NCI-H1092 treated with DMSO at 0.1 percent for 48 hours (cell line): ENCODE measurements around the gene TAF6L.
A peak's percentile ranks its signal among the peaks of the same experiment; 100 is the strongest.
"Not testable (repeated sequence)": the region's sequence is repeated elsewhere in the genome, so short reads cannot be mapped to it uniquely, and the experiment has no call there.

Source experiments
- DNase-seq: peaks from one replicate; lab custom pipeline; 2025; lab: John Stamatoyannopoulos, UW

The TAF6L gene, protein sequence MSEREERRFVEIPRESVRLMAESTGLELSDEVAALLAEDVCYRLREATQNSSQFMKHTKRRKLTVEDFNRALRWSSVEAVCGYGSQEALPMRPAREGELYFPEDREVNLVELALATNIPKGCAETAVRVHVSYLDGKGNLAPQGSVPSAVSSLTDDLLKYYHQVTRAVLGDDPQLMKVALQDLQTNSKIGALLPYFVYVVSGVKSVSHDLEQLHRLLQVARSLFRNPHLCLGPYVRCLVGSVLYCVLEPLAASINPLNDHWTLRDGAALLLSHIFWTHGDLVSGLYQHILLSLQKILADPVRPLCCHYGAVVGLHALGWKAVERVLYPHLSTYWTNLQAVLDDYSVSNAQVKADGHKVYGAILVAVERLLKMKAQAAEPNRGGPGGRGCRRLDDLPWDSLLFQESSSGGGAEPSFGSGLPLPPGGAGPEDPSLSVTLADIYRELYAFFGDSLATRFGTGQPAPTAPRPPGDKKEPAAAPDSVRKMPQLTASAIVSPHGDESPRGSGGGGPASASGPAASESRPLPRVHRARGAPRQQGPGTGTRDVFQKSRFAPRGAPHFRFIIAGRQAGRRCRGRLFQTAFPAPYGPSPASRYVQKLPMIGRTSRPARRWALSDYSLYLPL

DNA sequence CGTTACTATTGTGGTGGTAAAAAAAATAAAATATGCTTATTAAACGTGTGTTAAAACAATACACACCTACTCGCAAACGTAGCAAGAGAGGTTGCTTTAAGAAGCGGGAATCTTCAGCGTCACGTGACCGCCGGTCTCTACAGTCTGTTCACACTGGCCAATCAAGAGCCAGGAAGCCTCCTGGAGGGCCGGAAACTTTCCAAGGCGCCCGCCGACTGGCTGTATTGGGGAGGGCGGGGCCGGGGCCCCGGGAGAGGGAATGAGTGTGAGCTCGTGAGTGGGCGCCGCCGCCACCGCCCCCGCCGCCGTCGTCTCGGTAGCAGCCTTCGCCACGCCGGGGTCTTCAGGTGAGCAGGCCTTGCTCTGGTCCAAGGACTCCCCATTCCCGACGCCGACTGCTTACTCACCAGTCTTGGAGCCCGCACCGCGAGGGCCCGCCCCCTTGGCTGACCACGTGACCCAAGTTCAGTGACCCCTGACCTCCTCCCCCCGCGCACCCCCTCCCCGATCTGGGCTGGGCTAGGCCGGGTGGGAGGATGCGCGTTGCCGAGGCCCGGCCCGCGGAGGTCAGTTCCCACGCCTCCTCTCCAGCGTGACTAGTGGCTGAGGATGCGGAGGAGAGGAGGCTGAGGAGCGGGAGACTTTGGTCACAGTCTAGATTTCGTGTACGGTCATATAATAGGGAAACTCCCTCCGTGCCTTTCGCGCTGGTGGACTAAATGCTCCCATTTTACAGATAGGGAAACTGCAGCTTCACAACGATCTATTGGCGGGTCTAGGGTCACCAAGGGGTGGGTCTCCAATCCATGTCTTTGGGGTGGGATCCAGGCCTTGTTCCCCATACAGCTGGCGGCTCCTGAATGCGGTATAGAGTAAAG lies at the start of gene TAF6L:
TAF6L (plus strand) TSS at position 253 of the 878 bp plus-strand sequence. CDS start 4,388 bp downstream, outside the sequence.
- DNase-seq = peak; percentile 98

DNA sequence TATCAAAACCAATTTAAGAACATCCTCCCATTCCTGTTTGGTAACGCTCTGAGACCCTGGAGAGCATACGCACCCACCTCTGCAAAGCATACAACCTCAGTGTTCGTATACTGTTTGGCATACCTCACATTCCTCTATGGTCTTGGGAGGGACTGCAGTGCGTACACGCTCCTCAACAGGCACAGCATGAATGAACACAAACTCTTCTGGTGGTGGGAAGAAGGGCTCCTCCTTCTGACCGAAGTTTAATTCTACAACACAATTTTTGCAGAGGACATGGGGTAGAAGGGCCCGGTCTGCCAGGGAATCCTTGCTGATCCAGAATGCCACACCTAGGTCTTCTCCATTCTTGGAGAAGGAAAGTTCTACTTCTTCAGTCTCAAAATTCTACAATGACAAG lies 49.2 kb upstream of the TAF6L start:
- no peak for DNase-seq

DNA sequence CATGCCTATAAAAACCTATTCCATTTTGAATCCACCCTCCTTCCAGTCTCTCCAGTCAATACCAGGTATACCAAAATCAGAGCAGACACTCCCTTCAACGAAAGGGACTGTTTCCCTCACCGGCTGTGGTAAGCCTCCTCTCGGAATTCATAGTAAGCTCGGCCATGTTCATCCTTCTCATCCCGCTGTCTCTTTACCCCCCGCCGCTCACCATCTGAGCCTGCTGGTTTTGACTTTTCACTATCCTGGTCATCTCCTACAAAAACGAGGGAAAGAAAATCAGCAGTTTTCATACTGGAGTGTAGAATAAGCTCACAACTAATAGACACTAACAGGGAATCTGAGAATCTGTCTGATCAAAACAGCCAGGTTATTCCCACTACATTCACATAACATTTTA lies 47.0 kb upstream of the TAF6L start:
- no peak for DNase-seq

DNA sequence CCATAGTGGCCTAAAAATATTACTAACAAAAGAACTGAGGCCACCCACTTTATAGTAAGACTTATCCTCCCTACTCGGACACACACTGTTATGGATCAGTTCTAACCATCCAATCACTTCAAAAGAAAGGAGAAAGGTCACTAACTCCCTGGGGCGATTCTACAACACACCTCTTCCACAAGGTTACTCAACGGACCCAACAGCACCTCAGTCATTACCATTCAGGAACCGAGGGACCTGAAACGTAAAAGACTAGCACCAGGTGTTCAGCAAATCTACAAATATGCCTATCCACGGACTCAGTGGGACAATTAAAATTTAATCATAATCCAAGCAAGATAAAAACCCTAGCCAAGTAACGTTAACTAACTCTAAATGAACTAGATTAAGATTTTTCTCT lies 45.5 kb upstream of the TAF6L start:
- DNase-seq = peak; percentile 23

DNA sequence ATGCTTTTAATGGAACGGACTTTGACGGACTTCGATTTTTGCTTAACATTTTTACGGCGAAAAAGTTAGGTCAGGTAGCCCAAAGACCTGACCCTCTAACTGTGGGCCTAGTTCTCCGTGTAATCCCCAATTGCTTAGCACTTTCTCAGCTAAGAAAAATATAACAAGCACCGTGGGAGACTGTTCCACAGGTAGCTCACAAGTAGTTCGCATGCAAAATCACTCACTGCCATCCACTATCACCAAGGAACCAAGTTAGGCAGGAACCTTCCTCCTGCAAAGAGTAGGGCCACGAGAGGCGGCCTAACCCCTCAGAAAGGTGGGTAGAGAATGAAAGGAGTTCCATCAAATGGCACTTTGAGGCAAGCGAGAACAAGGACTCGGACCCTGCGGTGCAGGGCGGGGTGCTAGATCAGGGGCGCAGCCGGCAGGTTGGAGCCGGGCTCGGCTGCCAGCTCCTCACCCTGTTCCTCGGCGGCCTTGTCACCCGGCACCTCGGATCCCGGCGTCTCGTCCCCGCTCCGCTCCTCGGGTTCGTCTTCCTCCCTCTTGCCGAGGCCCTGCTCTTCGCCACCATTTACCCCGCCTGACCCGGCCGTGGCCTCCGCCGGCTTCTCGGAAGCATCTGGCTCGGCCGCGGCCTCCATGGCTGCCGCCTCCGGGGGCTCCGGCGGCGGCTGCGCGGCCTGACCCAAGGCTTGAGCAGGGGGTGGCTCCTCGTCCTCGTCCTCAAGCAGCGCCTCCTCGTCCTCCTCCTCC lies 44.9 kb upstream of the TAF6L start:
- DNase-seq = no peak

DNA sequence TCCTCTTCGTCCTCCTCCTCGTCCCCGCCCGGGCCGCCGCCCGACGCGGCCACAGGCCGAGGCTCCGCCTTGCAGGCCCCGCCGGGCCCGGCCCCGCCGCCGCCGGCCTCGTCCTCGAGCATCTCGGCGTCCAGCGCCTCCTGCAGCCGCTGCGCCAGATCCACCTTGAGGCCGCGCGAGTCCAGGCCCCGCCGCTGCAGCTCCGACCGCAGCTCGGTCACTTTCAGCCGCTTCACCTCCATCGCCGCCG lies 44.4 kb upstream of the TAF6L start:
- no peak for DNase-seq

DNA sequence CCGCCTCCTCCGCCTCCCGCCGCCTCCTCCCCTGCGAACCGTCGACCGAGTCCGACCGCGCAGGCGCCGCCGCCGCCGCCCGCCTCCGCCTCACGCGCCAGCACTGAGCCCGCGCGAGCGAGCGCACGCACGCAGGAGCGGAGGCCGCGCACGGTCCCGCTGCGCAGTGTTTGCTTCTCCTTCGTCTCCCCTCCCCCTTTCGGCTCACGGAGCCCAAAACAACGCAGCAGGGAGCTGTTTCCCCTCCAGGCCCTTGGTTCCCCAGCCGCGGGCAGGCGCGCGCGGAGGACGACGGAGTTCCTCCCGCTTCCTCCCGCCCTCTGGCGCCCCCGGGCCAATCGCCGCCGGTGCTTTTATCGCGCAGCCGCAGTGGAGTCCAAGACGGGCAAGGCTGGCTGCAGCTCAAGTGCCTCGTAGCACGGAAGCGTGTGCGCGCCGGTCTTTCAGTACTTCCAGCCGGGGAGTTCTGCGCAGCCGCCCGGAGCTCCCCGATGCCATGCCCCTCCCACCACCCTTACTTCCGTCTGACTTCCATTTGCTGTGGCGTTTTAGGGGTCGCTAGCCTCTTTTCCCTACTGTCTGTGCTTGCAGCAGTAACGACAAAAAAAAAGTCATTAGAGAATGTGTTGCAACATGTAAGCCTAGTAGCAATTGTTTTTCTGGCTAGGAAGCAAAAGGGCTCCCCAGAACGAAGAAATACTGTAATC lies 43.9 kb upstream of the TAF6L start, which contains the start of gene HNRNPUL2:
HNRNPUL2 (minus strand) TSS at position 293 of the 707 bp plus-strand sequence. CDS start 301 bp downstream, outside the sequence.
- DNase-seq = peak; percentile 100

DNA sequence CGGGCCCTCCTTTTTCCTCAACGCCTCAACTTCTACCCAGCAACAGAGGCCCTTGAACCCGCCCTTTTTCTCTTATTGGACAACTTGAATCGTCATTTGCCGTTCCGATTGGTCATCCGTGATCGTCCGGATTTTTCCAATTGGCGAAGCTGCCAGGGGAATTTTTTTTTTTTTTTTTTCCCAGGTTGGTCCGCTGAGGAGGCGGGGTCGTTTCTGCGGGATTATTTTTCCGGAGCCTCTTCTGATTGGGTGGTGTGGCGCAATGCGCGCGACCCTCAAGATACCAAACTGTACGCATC lies 43.4 kb upstream of the TAF6L start:
- peak; percentile 100 for DNase-seq

DNA sequence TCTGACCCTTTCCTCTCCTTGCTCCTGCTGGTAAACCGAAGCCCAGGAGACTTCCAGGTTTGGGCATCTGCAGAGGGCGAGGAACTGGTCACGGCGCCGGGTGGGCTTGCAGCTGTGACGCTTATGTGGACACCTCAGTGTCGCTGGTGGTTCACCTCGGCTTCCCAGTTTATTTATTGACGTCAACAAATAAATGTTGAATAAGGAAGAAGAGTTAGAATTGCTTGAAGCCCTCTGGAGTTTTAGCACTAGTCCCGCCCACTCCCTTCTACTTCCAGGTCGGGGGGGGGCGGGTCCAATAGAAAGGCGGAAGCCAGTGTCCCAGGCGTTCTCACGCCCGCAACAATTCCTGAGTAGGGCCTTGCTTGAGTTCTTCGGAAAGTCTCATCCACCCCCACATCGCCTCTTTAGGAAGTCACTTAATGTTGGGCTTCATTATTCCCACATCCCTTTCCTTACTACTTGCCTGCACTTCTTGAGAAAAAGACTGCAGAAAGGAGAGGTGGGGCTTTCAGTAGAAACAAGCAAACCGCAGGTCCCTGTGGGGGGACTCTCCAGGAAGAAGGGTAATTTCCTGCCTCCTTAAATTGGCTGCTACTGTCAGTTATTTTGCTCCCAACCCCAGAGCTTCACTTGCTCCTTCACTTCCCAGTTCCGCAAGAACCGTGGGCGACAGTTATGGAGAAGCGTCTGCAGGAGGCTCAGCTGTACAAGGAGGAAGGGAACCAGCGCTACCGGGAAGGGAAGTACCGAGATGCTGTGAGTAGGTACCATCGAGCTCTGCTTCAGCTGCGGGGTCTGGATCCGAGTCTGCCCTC lies 42.8 kb upstream of the TAF6L start, which contains the start of gene TTC9C:
TTC9C (plus strand) TSS at position 316 of the 818 bp plus-strand sequence; CDS start at position 679, 363 bp downstream.
- DNase-seq = peak; percentile 88

DNA sequence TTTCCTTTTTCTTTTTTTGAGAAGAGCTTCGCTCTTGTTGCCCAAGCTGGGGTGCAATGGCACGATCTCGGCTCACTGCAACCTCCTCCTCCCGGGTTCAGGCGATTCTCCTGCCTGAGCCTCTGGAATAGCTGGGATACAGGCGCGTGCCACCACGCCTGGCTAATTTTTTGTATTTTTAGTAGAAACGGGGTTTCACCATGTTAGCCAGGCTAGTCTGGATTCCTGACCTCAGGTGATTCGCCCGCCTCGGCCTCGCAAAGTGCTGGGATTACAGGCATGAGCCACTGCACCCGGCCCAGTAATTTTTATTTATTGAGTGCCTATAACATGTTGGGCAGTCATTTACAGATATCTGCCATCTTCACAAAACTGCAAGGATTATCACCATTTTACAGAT lies 41.1 kb upstream of the TAF6L start:
- DNase-seq = not testable (repeated sequence)

DNA sequence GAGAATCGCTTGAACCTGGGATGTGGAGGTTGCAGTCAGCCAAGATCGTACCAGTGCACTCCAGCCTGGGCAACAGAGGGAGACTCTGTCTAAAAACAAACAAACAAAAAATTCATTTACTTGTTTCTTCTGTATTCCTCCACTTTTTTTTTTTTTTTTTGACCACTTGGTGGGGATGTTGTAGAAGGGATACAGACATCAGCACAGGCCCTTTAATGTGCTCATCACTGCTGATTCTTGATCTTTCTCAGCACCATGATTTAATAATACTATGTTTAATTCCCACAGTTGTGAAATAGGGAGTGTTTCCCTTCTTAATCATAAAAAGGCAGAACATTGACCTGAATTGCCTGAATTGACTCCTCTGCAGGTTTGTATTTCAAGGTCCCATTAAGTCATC lies 38.4 kb upstream of the TAF6L start:
- DNase-seq = no peak

DNA sequence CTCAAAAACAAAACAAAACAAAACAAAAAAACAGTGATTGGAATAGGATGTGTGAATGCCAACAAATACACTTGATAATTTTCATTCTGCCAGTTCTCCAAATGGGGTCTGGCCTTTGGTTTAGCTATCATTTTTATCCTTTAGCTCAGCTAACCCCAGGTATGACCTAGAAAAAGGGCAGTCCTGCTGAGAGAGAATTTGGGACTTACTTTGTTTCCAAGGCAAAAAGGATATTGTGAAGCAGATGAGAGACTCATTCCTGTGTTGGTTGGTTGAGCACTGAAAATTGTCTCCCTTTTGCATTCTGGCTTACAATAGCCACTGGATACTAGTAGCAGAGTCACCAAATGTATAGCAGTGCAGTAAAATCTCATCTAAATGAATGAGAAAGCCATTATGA lies 34.0 kb upstream of the TAF6L start:
- DNase-seq = no peak

DNA sequence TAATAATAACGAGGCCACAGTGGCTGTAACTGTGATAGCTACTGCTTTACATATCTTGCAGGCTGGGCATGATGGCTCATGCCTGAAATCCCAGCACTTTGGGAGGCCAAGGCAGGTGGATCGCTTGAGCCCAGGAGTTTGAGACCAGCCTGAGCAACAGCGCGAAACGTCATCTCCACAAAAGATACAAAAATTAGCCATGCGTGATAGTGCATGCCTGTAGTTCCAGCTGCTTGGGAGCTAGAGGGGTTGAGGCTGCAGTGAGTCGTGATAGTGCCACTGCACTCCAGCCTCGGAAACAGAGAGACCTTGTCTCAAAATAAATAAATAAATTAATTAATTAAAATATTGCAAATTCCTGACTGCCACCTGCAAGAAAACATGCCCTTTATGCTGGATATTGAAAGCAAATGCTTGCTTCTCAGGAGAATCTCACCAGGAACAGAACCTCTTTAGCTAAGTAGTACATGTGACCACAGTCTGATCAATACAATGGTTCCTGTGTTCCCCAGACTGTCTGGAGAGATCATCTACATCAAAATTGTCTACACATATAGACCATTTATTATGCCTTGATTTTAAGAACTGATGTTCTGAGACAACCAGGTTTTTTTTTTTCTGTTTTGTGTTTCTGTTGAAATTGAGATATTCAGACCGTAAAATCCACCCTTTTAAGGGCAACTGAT lies 23.6 kb upstream of the TAF6L start:
- no peak for DNase-seq

DNA sequence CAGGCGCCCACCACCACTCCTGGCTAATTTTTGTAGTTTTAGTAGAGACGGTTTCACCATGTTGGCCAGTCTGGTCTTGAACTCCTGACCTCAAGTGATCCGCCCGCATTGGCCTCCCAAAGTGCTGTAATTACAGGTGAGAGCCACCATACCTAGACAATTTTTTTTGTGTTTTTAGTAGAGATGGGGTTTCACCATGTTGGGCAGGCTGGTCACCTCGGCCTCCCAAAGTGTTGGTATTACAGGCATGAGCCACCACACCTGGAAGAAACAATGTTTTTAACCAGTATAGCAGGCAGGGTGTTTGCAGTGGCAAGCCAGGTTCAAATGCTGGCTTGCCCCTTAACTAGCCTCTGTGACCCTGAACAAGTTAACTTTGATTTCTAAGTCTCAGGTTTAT lies 21.3 kb upstream of the TAF6L start:
- not testable (repeated sequence) for DNase-seq

DNA sequence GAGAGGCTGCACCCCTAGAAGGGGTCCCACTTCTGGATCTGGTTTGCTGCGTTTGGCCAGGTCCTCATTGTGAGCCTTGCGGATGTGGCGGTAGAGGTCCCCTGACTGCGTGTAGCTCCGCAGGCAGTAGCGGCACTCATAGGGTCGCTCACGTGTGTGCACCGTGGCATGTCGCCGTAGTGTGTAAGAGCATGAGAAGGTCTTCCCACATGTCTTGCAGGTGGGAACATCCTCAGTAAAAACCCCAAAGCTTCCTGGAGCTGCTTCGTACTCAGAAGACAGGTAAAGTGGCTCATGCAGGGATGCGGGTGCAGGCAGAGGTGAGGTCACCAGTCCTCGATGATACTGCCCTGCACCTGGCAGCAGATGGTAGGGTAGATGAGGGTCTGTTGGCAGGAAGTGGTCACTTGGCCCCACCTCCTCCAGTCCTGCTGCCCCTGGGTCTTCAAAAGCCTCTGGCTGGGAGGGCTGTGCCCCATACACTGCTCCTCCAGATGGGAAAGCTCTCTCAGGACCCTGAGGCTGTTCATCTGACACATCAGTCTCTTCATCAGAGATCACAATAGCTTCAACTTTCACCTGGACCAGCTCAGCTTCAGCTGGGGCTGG lies 18.9 kb upstream of the TAF6L start:
- DNase-seq = no peak

DNA sequence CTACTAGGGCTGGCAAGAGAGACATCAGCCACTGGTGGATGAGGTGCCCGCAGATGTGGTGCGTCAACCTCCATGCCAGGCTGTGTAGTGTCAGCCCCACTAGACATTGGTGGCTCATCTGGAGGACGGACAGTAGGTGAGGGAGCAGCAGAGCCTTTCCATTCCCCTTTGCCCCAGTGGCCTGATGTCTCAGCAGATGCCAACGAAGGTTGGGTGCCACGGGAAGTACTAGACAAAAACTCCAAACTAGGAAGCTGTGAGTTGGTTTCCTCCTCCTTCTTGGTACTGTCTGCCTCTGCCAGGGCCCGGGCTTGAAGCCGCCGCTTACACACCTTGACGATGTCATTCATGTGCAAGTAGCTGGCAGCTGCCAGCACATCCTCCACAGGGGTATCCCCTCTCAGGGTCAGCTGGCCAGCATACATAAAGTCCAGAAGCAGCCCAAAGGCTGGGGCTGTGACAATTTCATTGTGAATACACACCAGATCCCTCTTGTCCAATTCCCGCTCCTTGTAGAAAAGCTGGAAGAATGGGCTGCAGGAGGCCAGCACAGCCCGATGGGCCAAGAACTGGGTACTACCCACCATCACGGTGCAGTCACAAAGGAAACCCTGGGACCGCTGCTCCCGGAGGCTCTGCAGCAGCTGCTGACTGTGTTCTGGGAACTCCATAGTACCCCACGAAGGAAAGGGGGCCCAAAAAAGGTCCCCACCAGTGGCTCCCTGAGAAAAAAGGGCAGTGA lies 18.0 kb upstream of the TAF6L start:
- no peak for DNase-seq

DNA sequence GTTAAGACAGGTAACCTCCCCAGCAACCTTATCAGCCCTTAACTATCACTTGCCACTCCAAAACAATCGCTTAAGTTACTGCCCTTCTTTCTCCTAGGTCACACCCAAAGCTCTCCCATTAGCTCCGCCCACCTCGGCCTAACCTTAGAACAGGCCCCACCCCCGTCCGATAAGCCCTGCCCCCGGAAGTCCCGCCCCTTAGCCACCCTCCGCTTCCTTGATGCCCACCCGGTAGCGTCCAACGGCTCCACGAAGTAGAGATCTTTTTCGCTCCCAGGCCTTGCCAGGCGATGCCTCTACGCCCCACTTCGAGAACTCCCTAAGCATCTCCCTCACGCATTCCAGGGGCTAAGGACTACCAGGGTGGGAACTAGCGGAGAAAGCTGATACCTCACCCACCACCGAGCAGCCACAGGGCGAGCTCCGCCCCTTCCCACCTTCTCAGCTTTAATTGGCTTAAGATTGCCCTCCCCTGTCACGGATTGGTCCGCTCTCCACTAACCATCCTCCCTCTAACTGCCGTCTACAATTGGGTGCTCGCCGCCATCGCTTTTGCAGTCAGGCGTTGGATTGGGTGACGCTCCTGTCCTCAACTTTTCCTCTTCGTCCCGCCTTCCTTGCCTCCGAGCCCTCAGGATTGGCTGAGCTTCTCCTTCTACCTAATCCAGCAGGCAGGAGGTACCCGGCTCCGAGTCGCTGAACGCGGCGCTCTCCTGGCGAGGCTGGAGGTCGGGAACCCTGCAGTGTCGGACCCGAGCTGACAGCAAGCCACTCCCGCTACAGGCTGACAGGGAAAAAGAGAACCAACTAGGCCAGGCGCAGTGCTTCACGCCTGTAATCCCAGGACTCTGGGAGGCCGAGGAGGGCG lies 17.2 kb upstream of the TAF6L start, which contains the start of gene ZBTB3:
ZBTB3 (minus strand) TSS at position 425 of the 868 bp plus-strand sequence. CDS start 496 bp downstream, outside the sequence.
- peak; percentile 100 for DNase-seq
